ENCODE measurements around the gene ACOXL.

The ACOXL gene

DNA sequence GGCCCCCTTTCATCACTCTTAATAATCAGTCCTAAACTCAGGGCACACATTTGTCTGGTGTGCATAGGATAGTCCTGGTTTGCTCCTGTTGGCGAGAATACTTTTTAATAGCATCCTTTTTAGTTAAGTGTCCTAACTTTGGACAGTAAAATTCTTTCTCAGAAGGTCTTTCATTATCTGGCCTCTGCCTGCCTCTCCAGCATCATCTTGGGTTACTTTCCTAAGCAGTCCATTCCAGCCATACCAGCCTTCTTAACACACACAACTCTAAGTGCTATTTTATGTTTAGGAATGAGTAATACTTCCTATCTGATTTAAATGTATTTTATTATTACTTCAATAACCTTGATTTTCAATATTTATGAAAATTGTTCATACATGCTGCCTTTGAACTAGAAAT lies 151.0 kb downstream of the ACOXL start:
- DNase-seq: no peak

DNA sequence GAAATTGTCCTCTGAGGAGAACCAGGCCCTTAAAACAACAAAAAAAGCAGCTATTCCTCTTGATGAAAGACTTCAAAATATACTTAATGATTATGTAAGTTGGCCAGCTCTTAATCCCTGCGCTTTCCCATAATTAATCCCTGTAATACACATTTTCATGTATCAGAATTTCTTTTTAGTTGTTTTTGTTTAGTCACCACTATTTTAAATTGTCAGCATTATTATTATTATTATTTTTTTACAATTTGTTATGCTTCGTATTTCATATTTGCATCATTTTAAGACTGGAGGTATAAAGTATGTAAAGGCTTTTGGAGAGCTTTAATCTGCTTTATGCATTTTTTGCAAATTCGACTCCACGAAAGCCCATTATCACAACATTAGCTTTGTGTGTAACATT lies 152.9 kb downstream of the ACOXL start:
- DNase-seq: no peak

DNA sequence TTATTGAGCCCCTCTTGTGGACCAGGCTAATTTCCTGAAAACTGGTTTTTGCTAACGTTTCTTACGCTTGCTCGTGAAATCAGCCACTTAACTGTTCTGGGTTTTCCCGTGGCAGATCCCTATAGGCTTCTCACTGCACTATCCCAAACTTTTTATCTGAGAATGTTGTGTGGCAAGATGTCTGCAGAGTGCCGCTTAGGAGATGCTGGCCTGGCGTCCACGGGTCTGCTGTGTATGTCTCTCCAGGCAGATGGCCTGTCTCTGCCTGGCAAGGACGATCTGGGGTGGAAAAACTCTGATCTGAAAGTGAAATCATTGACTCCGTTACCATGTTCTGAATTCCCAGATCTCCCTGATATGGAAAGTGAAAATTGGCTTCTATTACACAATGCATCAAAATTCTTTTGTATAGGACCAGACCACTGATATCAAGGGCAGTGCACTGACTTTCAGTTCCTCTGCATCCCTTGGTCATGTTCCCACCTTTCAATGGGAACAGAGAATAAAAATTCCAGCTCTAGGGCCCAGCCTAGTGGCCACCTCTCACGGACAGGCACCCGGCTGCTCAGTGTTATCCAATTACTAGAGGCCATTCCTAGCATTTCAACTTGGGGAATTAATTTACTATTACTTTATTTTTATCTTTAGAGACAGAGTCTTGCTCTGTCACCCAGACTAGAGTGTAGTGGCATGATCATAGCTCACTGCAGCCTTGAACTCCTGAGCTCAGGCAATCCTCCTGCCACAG lies 154.6 kb downstream of the ACOXL start:
- DNase-seq: no peak

DNA sequence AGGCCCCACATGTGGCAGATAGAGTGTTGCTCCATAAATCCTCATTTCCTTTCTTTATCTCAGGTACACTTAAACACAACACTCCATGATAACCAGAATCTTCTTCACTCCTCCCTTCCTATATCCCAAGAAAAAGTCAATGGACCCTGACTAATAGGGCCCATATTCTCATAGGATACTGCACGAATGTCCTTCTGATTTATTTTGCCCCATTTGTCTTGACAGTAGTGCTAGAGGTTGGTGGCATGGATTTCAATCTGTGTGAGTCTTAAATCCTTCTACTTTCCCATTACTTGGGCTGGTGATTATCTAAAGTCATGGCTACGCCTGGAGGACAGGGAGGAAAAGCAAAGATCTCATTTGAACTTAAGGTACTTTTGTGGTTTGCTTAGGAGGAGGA lies 156.0 kb downstream of the ACOXL start:
- no peak for DNase-seq

DNA sequence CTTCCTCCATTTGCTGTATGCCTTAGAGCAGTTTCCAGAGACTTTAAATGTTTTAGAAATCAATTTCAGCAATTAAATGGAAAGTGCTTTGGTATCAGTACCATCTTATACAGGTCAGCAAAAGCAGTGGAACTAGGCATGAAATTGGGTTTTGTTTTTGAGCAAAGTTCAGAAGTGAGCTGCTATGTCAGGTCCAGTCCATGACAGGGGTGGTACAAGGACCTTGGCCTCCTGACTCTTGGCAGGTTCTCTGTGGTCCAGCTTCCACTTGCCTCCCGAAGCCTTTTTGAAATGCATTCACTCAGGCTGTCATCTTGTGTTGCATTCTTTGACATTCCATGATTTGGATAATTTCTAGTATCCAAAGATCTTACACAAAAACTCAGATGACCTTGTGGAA lies 159.3 kb downstream of the ACOXL start:
- no peak for DNase-seq

DNA sequence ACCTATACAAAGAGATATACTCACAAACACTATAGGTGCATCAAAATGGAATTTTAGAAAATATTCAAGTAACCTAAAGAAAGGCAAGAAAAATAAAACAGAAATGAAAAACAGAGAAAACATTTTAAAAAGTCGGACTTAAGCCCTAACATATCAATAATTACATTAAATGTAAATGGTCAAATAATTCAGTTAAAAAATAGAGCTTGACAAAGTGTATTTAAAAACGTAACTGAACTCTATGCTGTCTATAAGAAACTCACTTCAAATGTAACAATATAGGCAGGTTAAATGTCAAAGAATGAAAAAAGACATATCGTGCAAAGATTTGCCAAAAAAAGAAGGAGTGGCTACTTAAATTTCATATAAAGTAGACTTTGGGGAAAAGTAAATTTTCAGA lies 163.9 kb downstream of the ACOXL start:
- DNase-seq: no peak

DNA sequence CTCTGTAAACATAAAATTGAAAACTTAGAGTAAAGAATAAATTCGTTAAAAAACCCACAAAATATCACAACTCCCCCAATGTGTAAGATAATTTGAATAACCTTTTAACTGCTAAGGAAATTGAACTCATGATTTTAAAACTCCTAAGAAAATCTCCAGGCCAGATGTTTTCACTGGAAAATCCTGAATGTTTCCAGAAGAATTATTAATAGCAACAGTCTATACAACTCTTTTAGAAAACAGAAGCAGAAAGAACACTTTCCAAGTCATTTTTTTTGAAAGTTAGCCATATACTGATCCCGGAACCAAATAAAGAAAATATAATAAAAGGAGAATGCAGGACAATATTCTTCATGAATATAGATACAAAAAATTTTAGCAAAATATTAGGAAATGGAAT lies 165.6 kb downstream of the ACOXL start:
- DNase-seq: no peak

DNA sequence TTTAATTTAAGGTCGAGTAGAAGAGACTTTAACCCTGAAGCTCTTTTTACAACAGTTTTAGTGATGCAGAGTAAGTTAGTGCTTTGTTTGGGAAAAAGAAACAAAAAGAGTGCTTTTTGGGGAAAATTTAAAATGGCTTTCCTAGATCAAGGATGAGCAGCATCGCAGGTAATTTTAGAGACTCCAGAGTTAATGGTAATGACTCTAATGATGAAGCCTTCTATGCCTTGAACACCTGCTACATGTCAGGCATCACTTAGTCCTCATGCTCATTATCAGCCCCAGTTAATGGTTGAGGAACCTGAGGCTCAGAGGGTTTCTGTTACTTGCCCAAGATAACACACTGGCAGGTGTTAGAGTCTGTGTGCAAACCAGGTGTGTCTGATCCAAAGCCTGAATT lies 167.8 kb downstream of the ACOXL start:
- DNase-seq: no peak

DNA sequence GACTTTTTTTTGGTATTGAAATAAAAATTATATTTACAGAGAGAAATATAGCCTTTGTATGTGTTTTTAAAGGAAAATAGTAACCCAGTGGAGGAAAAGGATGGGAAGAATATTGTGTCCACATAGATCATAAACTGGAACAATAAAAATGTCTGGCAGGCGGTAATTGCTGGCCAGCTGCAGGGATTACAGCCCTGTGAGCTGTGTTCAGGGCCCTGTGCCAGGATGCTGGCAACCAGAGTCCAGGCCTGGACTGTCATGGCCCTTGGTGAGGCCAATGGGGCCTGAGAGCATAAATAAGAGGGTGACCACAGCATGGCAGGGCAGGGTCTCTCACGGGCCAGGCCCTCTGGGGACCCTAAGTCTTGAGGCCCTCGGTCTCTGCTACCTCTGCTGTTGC lies 171.2 kb downstream of the ACOXL start:
- DNase-seq: no peak

DNA sequence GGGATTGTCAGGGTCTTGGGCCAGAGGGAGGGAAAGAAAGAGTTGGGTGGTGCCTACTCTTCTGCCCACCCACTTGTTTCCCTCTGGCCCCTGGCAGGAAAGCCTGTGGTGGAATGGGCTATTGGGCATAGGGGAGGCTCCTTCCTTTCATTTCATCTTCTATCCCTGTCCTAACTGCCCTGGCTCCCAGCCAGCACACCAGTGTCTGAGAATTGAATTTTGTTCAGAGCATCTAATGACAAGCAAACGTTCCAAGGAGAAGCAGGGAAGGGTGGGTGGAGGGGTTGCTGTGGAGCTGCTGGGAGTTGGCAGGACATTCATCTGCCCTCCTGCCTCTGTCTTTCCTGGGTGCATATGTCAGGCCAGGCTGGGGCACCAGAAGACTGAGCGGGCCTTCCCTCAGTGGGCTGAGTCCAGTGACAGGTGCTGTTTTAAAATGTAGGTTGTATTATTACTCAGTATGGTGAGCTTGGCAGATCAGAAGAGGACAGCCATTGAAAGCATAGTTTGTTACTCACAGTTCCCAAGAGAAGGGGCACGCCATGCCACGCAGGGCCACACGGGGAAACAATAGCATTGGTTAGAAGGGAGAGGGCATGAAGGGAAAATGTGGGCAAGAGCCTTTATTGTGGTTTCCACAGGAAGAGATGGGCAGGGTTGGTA lies 171.9 kb downstream of the ACOXL start:
- no peak for DNase-seq

DNA sequence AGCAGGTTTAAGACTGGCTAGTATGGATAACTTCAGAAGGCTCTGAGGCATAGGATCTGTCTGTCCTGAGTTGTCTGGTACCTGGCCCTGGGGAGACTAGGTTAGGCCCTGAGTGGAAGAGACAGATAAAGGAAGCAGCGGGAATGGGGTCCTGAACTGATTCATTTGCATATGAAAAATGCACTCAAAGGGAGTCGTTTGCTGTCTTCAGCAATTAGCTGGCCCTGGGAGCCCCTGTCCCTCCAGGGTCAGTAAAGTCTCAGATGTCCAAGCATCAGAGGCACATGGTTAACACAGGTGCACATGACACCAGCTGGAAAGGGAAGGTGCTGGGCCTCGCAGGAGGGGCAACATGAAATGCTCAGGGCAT lies 172.4 kb downstream of the ACOXL start:
- no peak for DNase-seq

DNA sequence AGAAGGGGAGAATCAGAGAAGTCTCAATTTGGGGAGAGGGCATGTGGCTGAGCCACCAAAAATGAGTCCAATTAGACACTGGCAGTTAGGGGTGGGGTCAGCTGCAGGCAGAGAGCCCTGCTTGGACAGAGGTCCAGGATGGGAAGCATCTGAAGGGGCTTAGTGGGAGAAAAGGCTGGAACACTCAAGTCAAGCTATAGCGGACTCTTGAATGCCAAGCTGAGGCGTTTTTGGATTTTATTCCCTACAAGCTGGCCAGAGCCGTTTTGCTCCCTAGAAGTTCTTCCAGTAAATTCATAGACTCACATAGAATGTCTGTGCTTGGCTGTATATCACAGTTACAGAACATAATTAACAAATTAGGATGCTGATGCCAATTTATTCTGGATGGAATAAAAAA lies 172.8 kb downstream of the ACOXL start:
- DNase-seq: no peak

DNA sequence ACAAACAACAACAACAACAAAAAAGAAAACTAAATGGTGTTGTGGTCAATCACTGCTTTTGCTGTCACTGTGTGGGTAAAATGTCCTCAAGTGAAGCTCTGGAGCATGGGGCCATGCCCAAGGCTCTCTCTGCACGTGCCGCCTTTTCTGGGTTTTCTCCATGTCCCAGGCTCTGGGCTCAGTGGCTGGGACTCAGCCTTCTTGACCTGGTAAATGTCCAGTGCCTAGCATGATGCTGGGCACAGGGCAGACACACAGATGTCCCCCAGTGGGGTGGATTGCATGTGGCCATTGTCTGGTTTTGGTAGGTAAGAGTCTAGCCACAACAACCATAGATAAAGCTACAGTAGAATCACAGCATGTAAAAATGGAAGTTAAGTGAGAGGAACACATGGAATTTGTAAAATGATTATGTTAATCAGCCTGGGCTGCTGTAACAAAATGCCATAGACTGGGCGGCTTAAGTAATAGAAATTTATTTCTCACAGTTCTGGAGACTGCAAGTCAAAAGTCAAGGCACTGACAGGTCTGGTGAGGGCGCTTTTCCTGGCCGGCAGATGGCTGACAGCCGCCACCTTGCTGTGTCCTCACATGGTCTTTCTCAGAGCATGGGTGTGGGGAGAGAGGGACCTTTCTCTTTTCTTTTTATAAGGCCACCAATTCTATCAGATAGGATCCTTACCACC lies 174.4 kb downstream of the ACOXL start:
- DNase-seq: no peak

DNA sequence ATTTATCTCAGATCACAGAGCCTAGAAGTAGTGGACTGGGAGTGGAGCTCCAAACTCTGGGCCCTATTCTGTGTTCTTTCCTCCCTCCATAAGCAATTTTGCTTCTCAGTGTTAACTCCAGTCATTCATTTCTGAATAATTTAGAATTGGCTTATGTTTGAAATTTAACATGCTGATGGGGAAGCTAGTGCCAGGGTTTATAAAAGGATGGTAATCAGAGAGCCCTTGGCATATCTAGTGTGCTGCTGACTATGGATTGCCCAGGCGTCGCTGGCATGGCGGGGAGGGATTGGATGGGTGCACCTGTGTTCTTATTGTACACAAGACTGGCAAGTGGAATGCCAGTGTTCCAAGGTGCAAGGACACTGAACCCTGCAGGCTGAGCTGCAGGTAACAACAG lies 177.1 kb downstream of the ACOXL start:
- no peak for DNase-seq

DNA sequence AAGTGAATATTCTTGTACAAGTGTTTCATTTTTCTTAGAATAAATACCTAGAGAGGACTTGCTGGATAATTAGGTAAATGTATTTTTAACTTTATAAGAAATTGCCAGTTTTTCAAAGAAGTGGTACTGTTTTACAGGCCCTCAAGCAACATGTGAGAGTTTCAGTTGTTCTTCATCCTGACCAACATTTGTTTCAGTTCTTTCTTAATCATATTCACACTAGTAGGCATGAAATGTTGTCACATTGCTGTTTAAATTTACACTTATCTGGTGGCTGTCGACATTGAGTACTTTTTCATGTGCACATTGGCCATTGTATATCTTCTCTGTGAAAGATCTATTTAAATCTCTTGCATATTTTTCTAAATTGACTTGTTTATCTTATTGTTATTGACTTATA lies 178.1 kb downstream of the ACOXL start:
- peak; percentile 2 for DNase-seq

DNA sequence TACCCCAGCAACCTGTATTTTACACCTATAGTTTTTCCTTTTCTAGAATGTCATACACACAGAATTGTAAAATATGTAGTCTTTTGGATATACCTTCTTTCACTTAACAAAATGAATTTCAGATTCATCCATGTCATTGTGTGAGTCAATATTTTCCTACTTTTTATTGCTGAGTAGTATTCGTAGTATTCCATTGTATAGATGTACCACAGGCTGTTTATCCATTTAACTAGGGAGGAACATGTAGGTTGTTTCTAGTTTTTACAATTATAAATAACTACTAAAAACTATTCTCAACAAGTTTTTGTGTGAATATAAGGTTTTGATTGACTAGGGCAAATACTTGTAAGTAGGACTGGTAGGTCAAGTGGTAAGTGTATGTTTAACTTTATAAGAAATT lies 187.4 kb downstream of the ACOXL start:
- no peak for DNase-seq

DNA sequence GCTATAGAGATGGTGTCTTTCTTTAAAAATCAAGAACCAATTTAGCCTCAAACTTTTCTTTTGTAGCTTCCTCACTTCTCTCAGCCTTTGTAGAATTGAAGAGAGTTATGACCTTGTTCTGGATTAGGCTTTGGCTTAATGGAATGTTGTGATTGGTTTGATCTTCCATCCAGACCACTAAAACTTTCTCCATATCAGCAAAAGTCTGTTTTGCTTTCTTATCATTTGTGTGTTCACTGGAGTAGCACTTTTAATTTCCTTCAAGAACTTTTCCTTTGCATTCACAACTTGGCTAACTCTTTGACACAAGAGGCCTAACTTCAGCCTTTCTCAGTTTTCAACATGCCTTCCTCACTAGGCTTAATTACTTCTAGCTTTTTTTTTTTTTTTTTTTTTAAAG lies 193.1 kb downstream of the ACOXL start:
- DNase-seq: no peak

DNA sequence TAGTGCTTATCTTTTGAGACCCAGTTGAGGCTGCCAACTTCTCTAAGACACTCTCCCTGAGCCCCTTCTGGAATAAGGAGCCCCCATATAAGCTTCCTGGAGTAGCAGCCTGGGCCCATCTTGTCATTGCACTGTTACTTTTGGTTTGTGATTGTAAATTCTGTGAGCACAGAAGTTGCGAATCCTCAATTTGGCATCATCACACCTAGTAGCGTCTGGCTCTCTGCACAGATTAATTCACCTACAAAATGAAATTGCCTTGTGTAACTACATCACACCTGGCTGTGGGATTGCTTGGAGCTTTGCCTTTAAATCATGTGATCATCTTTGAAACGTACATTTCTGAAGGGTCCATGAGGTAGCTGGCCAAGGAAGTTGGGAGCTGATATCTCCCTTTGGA lies 195.2 kb downstream of the ACOXL start:
- DNase-seq: no peak

DNA sequence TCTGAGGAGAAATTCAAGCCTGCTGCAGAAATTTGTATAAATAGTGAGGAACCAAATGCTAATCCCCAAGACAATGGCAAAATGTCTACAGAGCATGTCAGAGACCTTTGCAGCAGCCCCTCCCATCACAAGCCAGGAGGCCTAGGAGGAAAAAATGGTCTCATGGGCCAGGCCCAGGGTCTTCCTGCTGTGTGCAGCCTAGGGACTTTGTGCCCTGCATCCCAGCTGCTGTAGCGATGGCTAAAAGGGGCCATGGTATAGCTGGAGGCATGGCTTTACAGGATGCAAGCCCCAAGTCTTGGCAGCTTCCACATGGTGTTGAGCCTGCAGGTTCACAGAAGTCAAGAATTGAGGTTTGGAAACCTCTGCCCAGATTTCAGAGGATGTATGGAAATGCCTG lies 197.2 kb downstream of the ACOXL start:
- DNase-seq: no peak

DNA sequence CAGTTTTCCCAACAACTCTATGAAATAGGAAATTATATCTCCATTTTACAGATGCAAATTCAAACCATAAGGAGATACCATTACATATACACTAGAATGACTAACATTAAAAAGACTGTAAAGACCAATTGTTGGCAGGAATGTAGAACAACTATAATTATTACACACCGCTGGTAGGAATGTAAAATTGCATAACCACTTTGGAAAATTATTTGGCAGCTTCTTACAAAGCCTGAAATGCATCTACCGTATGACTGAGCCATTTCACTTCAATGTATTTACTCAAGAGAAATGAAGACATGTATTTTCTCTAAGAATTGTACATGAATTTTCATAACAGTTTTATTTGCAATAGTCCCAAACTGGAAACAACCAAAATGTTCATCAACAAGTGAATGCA lies 199.3 kb downstream of the ACOXL start:
- no peak for DNase-seq

DNA sequence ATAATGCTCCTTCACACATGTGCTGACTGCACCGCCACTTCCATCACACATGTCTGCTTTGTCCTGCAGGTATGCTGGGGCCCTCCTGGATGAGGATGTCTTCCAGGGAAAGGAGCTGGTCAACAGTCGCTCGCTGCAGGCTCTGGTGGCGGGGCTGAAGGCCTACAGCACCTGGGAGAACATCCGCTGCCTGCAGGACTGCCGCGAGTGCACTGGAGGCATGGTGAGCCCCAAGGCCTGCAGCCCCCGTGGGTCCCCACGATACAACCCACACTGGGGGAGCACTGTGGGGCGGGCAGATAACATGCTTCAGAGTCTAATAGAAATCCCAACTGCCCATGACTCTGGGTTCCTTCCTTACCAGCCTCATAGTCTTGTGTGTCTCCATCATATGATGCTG lies 201.0 kb downstream of the ACOXL start:
- no peak for DNase-seq

DNA sequence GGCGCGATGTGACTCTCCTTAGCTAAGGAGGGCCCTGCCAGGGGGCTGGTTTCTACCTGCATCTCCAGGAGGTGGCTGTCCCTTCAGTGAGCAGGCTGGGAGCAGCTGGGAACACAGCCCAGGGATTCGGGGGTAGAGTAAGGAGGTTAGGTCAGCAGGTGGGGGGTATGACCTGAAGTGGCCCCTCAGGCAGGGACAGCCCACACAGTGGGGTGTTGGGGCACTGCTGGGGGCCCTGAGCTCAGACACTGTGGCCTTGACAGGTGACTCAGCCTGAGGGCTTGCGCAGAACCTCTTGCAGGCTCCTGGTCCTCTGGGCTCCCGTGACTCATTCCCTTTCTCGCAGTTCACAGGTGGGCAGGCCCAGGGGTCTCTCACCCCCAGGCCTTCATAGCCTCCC lies 202.6 kb downstream of the ACOXL start:
- no peak for DNase-seq

DNA sequence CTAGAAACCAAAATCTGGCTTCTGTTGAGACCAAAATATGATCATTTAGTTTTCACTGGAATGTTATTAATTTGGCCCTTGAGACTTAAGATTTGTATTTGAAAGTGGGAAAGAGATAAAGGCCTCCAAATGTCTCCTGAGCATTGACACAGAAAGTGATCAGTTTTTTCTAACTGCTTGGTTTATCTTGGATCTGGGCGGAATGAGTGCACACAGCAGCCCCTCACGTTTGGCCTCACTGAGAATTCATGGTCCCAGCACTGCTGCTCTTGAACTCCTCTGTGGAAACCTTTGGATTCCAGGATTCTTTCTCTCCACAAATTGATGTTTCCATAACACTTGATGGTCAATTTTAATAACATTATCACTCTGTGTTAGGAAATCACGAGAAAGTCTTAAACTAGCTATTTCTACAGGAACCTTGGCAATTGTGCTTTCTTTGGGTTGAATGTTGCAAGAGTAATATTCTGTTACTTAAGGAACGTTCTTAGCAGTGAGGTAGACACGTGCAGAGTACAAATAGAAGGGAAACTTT lies 208.1 kb downstream of the ACOXL start:
- DNase-seq: no peak

DNA sequence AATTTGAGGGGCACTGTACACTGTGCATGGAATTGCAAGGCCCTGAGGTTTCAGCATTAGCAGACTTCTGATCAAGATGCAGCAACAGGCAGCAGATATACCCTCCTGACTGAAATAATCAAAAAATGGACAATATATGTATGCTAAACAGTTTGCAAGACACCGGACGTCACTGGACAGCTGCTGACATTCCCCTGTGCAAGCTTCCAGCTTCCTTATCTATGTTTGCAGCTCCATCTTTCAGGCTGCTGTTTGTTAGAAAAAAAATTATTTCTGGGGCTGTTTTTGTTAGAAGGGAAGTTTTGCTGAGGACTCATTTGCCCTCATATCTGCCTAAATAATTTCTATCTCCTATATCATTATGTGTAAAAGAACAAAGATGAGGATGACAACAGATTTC lies 208.9 kb downstream of the ACOXL start:
- no peak for DNase-seq

Data from activated CD4-positive, alpha-beta T cell treated with anti-CD3 and anti-CD28 coated beads, Interleukin-2, amount 50 U/mL, for 16 hours (primary cell).